Vagina (tissue), 2 donors: Measurements from ENCODE around the gene NRP1.

ENCODE experiments used
- CTCF ChIP-seq, 3 experiments: fragments of 450-650 bp in 2 of 3; fragments of 200-600 bp in 1 of 3; sonication (generic) in 1 of 3; IDR thresholded peaks; one replicate each; pipeline ENCODE4 v1.5.1; 2017 to 2019; ENCODE audit warnings: antibody characterized with exemption in 3 of 3, mild to moderate bottlenecking in 2 of 3, moderate library complexity in 2 of 3
- POLR2A ChIP-seq, 2 donors: fragments of 450-650 bp; IDR thresholded peaks; one replicate each; pipeline ENCODE4 v1.6.1; 2017; ENCODE audit warnings: antibody characterized with exemption in 2 of 2, mild to moderate bottlenecking in 2 of 2, moderate library complexity in 2 of 2

GRCh38 chr10:33240931-33241330 is 93.5 kb downstream of the NRP1 start:
- no peak for TF ChIP-seq CTCF (IDR thresholded peaks at IDR 0.05)
- TF ChIP-seq POLR2A (IDR thresholded peaks at IDR 0.05): no peak
